ENCODE data around the gene RBM19.

RBM19 gene

GRCh38 chr12:113919791-113920190, 46.3 kb downstream of the RBM19 start:
- CTCF ChIA-PET = interaction anchor here (2.1 kb wide), 1 partner anchor 11 kb away, joined by 8 read pairs; no protein-coding TSS in a partner anchor
- no peaks in the 10 kb centered on the region for H3K4me1 ChIP-seq (ENCODE audit: control extremely low read depth in 1 of 4, control insufficient read depth in 4 of 4, insufficient read depth in 4 of 4, low read length in 3 of 4)
- H3K36me3 ChIP-seq (ENCODE audit: control insufficient read depth in 4 of 4, insufficient read depth in 4 of 4, low read length in 3 of 4) = peaks cover 12 to 63% (median 41%) of the 10 kb centered on the region in 4 experiments
- no peaks in the 10 kb centered on the region for H3K27me3 ChIP-seq (replicated peaks in 2 of 5; ENCODE audit: control insufficient read depth in 4 of 5, insufficient read depth in 5 of 5, low read length in 4 of 5)
- no peak overlapping the region for H3K4me3 ChIP-seq (ENCODE audit: control insufficient read depth in 1 of 7, extremely low read depth in 1 of 7, insufficient read depth in 4 of 7, low read depth in 2 of 7, low read length in 6 of 7)
- WGBS (ENCODE audit: insufficient coverage) = 95% methylated on average over 5 of the region's 5 CpGs
- H3K27ac ChIP-seq (ENCODE audit: insufficient read depth in 1 of 2, low read depth in 1 of 2, low read length in 2 of 2, poor library complexity in 1 of 2, severe bottlenecking in 2 of 2) = no peak overlapping the region
- POLR2A ChIA-PET = no interaction called here
- H3K9me3 ChIP-seq (ENCODE audit: control extremely low read depth in 1 of 5, control insufficient read depth in 4 of 5, insufficient read depth in 2 of 5, low read depth in 1 of 5, low read length in 4 of 5) = no peaks in the 10 kb centered on the region
- no peak for DNase-seq

GRCh38 chr12:113918306-113918705, 47.8 kb downstream of the RBM19 start:
- Histone ChIP-seq H3K4me3 (ENCODE audit: control insufficient read depth in 1 of 7, extremely low read depth in 1 of 7, insufficient read depth in 4 of 7, low read depth in 2 of 7, low read length in 6 of 7) (no peak overlapping the region), H3K27me3 (replicated peaks in 2 of 5; ENCODE audit: control insufficient read depth in 4 of 5, insufficient read depth in 5 of 5, low read length in 4 of 5) (no peaks in the 10 kb centered on the region), H3K4me1 (ENCODE audit: control extremely low read depth in 1 of 4, control insufficient read depth in 4 of 4, insufficient read depth in 4 of 4, low read length in 3 of 4) (no peaks in the 10 kb centered on the region), H3K9me3 (ENCODE audit: control extremely low read depth in 1 of 5, control insufficient read depth in 4 of 5, insufficient read depth in 2 of 5, low read depth in 1 of 5, low read length in 4 of 5) (no peaks in the 10 kb centered on the region), H3K36me3 (ENCODE audit: control insufficient read depth in 4 of 4, insufficient read depth in 4 of 4, low read length in 3 of 4) (peaks cover 9 to 58% (median 40%) of the 10 kb centered on the region in 4 experiments), H3K27ac (ENCODE audit: insufficient read depth in 1 of 2, low read depth in 1 of 2, low read length in 2 of 2, poor library complexity in 1 of 2, severe bottlenecking in 2 of 2) (no peak overlapping the region)
- ChIA-PET POLR2A (interaction anchor here (0.6 to 0.7 kb wide), 2 partner anchors 956 to 1756 kb away, joined by 3 to 6 read pairs; no protein-coding TSS in a partner anchor), CTCF (interaction anchor here (0.7 to 2.1 kb wide), 3 partner anchors 9 to 604 kb away, joined by 3 to 8 read pairs (median 5); no protein-coding TSS in a partner anchor)
- WGBS (ENCODE audit: insufficient coverage) = 95% methylated on average over 11 of the region's 13 CpGs
- no peak for DNase-seq

GRCh38 chr12:113917393-113917792, 48.7 kb downstream of the RBM19 start:
- CTCF ChIA-PET = interaction anchor here (1.2 kb wide), 1 partner anchor 471 kb away, joined by 3 read pairs; no protein-coding TSS in a partner anchor
- no peak for DNase-seq
- peaks cover 9 to 60% (median 37%) of the 10 kb centered on the region in 4 experiments for H3K36me3 ChIP-seq (ENCODE audit: control insufficient read depth in 4 of 4, insufficient read depth in 4 of 4, low read length in 3 of 4)

GRCh38 chr12:113914806-113915205, 51.3 kb downstream of the RBM19 start:
- H3K27me3 ChIP-seq (replicated peaks in 2 of 5; ENCODE audit: control insufficient read depth in 4 of 5, insufficient read depth in 5 of 5, low read length in 4 of 5) = no peaks in the 10 kb centered on the region
- peaks cover 11 to 56% (median 38%) of the 10 kb centered on the region in 4 experiments for H3K36me3 ChIP-seq (ENCODE audit: control insufficient read depth in 4 of 4, insufficient read depth in 4 of 4, low read length in 3 of 4)
- DNase-seq = no peak
- H3K4me1 ChIP-seq (ENCODE audit: control extremely low read depth in 1 of 4, control insufficient read depth in 4 of 4, insufficient read depth in 4 of 4, low read length in 3 of 4) = no peaks in the 10 kb centered on the region
- ChIA-PET CTCF (interaction anchor here (0.6 to 1.9 kb wide), 3 partner anchors 22 to 138 kb away, joined by 3 to 5 read pairs (median 3); no protein-coding TSS in a partner anchor), POLR2A (no interaction called here)
- H3K27ac ChIP-seq (ENCODE audit: insufficient read depth in 1 of 2, low read depth in 1 of 2, low read length in 2 of 2, poor library complexity in 1 of 2, severe bottlenecking in 2 of 2) = no peak overlapping the region
- 99% methylated on average over 11 of the region's 13 CpGs for WGBS (ENCODE audit: insufficient coverage)
- H3K9me3 ChIP-seq (ENCODE audit: control extremely low read depth in 1 of 5, control insufficient read depth in 4 of 5, insufficient read depth in 2 of 5, low read depth in 1 of 5, low read length in 4 of 5) = no peaks in the 10 kb centered on the region
- no peak overlapping the region for H3K4me3 ChIP-seq (ENCODE audit: control insufficient read depth in 1 of 7, extremely low read depth in 1 of 7, insufficient read depth in 4 of 7, low read depth in 2 of 7, low read length in 6 of 7)

More at GRCh38 chr12:113917393-113917792, 48.7 kb downstream of the RBM19 start:
- Histone ChIP-seq H3K4me1 (ENCODE audit: control extremely low read depth in 1 of 4, control insufficient read depth in 4 of 4, insufficient read depth in 4 of 4, low read length in 3 of 4) (no peaks in the 10 kb centered on the region), H3K4me3 (ENCODE audit: control insufficient read depth in 1 of 7, extremely low read depth in 1 of 7, insufficient read depth in 4 of 7, low read depth in 2 of 7, low read length in 6 of 7) (no peak overlapping the region), H3K9me3 (ENCODE audit: control extremely low read depth in 1 of 5, control insufficient read depth in 4 of 5, insufficient read depth in 2 of 5, low read depth in 1 of 5, low read length in 4 of 5) (no peaks in the 10 kb centered on the region), H3K27ac (ENCODE audit: insufficient read depth in 1 of 2, low read depth in 1 of 2, low read length in 2 of 2, poor library complexity in 1 of 2, severe bottlenecking in 2 of 2) (no peak overlapping the region), H3K27me3 (replicated peaks in 2 of 5; ENCODE audit: control insufficient read depth in 4 of 5, insufficient read depth in 5 of 5, low read length in 4 of 5) (no peaks in the 10 kb centered on the region)
- POLR2A ChIA-PET = interaction anchor here (0.6 kb wide), 1 partner anchor 10 kb away, joined by 3 read pairs; no protein-coding TSS in a partner anchor
- 100% methylated on average over 1 of the region's 5 CpGs for WGBS (ENCODE audit: insufficient coverage)

GRCh38 chr12:113914176-113914575, 51.9 kb downstream of the RBM19 start:
- over 99% methylated on average over 9 of the region's 10 CpGs for WGBS (ENCODE audit: insufficient coverage)
- Histone ChIP-seq H3K27me3 (replicated peaks in 2 of 5; ENCODE audit: control insufficient read depth in 4 of 5, insufficient read depth in 5 of 5, low read length in 4 of 5) (no peaks in the 10 kb centered on the region), H3K9me3 (ENCODE audit: control extremely low read depth in 1 of 5, control insufficient read depth in 4 of 5, insufficient read depth in 2 of 5, low read depth in 1 of 5, low read length in 4 of 5) (no peaks in the 10 kb centered on the region), H3K4me1 (ENCODE audit: control extremely low read depth in 1 of 4, control insufficient read depth in 4 of 4, insufficient read depth in 4 of 4, low read length in 3 of 4) (no peaks in the 10 kb centered on the region), H3K36me3 (ENCODE audit: control insufficient read depth in 4 of 4, insufficient read depth in 4 of 4, low read length in 3 of 4) (peaks cover 11 to 61% (median 41%) of the 10 kb centered on the region in 4 experiments), H3K27ac (ENCODE audit: insufficient read depth in 1 of 2, low read depth in 1 of 2, low read length in 2 of 2, poor library complexity in 1 of 2, severe bottlenecking in 2 of 2) (no peak overlapping the region), H3K4me3 (ENCODE audit: control insufficient read depth in 1 of 7, extremely low read depth in 1 of 7, insufficient read depth in 4 of 7, low read depth in 2 of 7, low read length in 6 of 7) (no peak overlapping the region)
- ChIA-PET CTCF (interaction anchor here (0.5 to 1.9 kb wide), 3 partner anchors 22 to 49 kb away, joined by 3 to 5 read pairs (median 3); no protein-coding TSS in a partner anchor), POLR2A (no interaction called here)
- DNase-seq = no peak

GRCh38 chr12:113912760-113913329, 53.3 kb downstream of the RBM19 start:
- DNase-seq = peak; percentile 52 to 71 (median 60)
- WGBS (ENCODE audit: insufficient coverage) = 66% methylated on average over 12 of the region's 13 CpGs
- POLR2A ChIA-PET = no interaction called here
- H3K27me3 ChIP-seq (replicated peaks in 2 of 5; ENCODE audit: control insufficient read depth in 4 of 5, insufficient read depth in 5 of 5, low read length in 4 of 5) = no peaks in the 10 kb centered on the region
- no peaks in the 10 kb centered on the region for H3K4me1 ChIP-seq (ENCODE audit: control extremely low read depth in 1 of 4, control insufficient read depth in 4 of 4, insufficient read depth in 4 of 4, low read length in 3 of 4)
- H3K27ac ChIP-seq (ENCODE audit: insufficient read depth in 1 of 2, low read depth in 1 of 2, low read length in 2 of 2, poor library complexity in 1 of 2, severe bottlenecking in 2 of 2) = no peak overlapping the region
- peaks cover 11 to 68% (median 43%) of the 10 kb centered on the region in 4 experiments for H3K36me3 ChIP-seq (ENCODE audit: control insufficient read depth in 4 of 4, insufficient read depth in 4 of 4, low read length in 3 of 4)
- H3K4me3 ChIP-seq (ENCODE audit: control insufficient read depth in 1 of 7, extremely low read depth in 1 of 7, insufficient read depth in 4 of 7, low read depth in 2 of 7, low read length in 6 of 7) = no peak overlapping the region
- CTCF ChIA-PET = interaction anchor here (1.0 to 1.1 kb wide), 3 partner anchors 12 to 455 kb away, joined by 3 to 5 read pairs (median 4); no protein-coding TSS in a partner anchor
- H3K9me3 ChIP-seq (ENCODE audit: control extremely low read depth in 1 of 5, control insufficient read depth in 4 of 5, insufficient read depth in 2 of 5, low read depth in 1 of 5, low read length in 4 of 5) = no peaks in the 10 kb centered on the region

All from common myeloid progenitor, CD34-positive (primary cell).